Panc1 (cell line): ENCODE results near the gene TRAF4.

Source experiments
- POLR2AphosphoS5 ChIP-seq: IDR thresholded peaks from 2 replicates; pipeline ENCODE4 v1.6.1; 2012; ENCODE audit warnings: mild to moderate bottlenecking, low read depth, low read length, moderate library complexity
- SIN3A ChIP-seq: IDR thresholded peaks from 2 replicates; pipeline ENCODE4 v1.6.1; 2012; ENCODE audit warnings: low read depth, mild to moderate bottlenecking, low read length, moderate library complexity, borderline replicate concordance; ENCODE audit not compliant: insufficient read depth
- TF ChIP-seq, protein P1 (sequence below): fragments of 450-650 bp; IDR thresholded peaks from 2 replicates; pipeline ENCODE4 v1.5.1; 2017; ENCODE audit warnings: mild to moderate bottlenecking

DNA sequence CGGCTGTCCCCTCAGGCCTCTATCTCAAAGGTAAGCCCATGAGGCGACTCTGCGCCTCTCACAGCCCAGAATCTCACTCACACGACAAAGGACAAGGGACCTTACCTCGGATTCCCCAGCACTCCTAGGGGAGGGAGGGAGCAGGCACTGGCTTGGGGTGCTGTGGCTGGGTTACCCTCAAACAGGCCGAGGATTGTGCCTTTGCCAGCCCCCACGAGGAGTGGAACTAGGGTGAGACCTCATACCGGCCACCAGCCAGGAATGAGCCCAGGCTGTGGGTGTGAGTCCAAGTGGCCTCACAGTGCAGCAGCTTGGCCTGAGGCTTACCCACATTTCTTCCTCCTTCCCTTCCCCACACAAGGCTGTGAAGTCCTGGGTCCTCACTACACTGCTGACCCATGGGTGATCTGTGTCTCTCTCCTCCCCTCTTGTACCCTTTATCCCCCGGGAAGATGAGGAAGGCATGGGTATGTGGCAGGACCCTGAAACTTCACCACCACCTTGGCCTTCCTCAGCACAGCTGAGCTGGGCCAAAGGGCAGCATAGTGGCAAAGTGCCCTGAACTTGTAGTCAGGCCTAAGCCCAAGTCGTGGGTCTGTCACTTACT lies 38.0 kb upstream of the TRAF4 start:
- TF ChIP-seq, protein P1, sequence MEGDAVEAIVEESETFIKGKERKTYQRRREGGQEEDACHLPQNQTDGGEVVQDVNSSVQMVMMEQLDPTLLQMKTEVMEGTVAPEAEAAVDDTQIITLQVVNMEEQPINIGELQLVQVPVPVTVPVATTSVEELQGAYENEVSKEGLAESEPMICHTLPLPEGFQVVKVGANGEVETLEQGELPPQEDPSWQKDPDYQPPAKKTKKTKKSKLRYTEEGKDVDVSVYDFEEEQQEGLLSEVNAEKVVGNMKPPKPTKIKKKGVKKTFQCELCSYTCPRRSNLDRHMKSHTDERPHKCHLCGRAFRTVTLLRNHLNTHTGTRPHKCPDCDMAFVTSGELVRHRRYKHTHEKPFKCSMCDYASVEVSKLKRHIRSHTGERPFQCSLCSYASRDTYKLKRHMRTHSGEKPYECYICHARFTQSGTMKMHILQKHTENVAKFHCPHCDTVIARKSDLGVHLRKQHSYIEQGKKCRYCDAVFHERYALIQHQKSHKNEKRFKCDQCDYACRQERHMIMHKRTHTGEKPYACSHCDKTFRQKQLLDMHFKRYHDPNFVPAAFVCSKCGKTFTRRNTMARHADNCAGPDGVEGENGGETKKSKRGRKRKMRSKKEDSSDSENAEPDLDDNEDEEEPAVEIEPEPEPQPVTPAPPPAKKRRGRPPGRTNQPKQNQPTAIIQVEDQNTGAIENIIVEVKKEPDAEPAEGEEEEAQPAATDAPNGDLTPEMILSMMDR: no peak
- no peak for TF ChIP-seq SIN3A
- TF ChIP-seq POLR2AphosphoS5: no peak
